IPS DF 19.7 (cell line): ENCODE measurements around the gene GADD45G.

Experiments
- DNase-seq: peaks from one replicate; pipeline ENCODE4 v3.0.0-alpha.2; 2013; ENCODE audit warnings: low read depth, low spot score

The GADD45G gene

DNA sequence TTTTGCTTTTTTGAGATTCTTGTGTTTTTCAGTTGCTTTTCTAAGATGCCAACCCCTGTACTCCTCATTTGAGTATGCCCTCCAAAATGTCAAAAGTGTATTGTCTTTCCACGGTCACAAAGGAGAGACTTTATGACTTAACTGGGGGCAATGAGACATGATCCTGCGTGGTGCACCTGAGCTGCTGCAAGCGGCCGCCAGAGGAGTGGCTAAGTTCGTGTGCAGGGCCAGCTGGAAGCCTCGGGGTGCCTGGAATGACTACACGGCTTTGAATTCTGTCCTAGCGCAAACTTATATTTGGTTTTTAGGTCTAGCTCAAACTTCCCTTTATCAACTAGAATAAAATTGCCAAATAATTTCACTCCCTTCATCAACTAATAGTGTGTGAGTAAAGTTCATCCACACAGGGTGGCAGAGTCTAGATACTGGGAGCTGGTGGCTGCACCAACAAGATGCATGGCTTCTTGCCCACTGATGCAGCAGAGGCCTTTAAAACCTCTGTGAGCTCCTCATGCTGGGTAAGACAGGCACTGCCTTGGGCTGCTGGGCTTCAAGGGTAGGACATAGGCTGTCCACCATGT lies 4.7 kb downstream of the GADD45G start:
- no peak for DNase-seq

DNA sequence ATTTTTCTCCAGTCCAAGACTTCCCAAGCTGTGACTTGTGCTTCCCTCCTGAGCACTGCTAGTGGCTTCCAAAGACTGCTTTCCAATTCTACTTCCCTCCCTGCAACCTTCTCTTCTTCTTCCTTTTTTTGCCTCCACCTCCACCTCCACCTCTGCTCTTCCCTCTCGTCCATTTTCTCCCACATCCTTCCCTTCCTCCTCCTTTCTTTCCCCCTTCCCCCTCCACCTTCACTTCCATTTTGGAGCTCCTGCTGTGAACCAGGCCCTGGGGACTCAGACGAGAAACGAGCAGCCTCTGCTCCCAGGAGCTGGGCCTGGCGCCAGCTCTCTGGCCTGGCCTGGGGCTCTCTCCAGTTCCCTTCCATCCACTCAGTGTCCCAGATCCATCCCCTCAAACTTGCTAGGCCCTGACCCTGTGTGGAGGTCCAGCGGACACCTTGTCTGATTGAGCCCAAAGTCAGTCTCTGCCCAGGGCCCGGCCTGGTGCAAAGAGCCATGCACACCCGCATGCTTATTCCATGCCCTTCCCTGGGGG lies 5.6 kb downstream of the GADD45G start:
- no peak for DNase-seq

DNA sequence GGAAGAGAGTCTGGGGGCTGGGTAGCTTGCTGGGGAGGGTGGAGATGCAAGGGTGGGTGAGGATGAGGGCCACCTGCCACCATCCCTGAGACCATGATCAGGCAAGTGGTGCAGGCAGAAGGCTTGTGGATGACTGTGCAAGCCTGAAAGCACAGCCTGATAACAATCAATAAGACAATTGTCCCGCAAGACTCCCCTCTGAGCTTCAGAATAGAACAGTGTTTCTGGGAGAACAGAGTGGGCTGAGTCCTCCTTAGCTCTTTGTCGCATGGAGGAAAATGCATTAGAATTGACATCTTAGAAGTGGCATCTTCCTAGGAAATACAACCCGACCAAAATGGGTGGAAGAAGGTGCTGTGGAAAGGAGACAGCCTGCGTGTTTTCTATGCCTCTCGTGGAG lies 6.6 kb downstream of the GADD45G start:
- no peak for DNase-seq

DNA sequence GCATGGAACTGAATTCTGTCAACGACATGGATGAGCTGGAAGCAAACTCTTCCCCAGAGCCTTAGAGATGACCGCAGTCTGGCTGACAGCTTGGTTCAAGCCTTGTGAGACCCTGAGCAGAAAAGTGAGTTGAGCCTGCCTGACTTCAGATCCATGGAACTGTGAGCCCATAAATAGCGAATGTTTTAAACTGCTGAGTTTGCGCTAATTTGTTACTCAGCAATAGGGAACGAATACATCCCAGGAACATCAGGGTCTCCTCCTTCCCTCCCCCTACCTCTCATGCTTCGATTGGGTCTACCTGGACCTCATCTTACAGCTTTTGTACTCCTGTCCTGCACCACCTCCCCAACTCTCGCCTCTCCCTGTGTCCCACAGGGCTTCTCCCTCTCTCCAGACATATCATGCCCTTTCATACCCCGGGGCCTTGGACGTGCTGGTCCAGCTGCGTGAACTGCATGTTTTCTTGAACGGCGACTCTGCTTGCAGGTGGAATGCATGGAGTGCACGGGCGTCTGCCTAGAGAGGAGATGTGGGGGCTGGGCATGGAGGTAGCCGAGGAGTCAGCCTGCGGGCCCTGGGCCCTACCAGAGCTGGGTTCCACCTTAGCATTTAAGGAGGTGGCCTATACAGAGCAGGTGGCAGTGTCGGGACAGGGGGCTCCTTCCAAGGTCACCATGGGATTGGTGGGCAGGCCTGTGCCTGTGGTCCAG lies 7.9 kb downstream of the GADD45G start:
- no peak for DNase-seq

DNA sequence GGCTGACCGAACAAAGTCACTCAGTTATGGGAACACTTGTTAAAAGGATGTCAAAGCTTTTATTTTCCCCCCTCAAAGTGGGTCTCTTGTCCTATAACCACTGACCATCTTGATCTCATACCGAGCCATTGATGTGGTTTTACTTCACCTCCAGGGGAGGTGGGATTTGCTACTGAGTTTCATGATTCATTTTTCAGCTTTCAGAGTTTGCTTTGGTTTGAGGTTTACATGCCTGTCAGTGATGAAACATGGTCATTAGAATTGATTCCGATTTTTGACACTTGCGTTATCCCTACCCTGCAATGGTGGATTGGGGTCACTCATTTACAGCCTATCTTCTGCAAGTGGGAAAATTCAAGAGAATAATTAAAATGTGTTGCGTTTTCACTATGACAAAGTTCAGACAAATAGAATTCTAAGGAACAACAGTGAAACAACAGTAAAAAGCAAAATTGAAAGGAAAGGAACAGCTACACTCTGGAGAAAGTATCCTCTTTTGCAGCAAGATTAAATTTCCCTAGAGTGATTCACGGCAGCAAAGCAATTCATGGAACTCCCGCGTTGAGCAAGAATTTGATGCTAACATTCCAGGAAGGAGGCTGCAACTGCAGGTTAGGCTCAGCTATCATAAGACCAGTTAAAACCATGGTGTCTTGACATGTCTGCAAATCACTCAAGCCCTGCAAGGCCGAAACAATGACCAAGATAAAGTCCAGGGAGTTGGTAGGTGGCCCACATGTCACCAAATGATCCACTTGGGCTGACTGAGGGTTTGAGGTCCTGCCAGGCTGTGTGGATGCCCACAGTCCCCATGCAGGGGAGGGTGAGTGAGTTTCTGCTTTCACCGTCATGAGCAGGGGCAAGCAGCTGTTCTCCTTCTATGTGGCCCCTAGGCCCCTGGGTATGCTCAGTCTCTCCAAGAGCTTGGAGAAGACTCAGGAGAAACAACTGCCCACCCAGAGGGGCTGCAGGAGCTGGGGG lies 9.4 kb downstream of the GADD45G start:
- no peak for DNase-seq

GRCh38 chr9:89615661-89616060 lies 10.8 kb downstream of the GADD45G start:
- DNase-seq = no peak

GRCh38 chr9:89616411-89616810 lies 11.6 kb downstream of the GADD45G start:
- no peak for DNase-seq

DNA sequence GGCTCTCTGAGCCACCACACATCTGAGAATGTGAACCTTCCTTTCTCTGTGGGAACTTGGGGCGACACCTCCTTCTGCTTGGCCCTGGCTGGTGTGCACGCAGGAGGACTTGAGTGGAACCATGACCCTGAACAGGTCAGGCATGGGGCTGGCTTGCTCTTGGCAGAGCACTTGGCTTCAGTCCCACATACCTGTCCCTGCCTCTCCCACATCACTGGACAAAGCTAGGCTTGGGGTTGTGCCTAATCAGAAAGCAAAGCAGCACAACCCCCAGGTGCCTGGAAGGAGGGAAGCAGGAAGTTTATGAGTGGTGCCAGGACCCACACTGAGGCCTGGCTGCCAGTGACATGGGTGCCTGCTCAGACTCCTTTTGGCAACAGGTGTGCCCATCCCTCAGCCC lies 13.2 kb downstream of the GADD45G start:
- no peak for DNase-seq

- no peak for DNase-seq
These were observed 14.2 kb downstream of the GADD45G start for GRCh38 chr9:89619019-89619418.

GRCh38 chr9:89619424-89620138 lies 14.8 kb downstream of the GADD45G start:
- no peak for DNase-seq

DNA sequence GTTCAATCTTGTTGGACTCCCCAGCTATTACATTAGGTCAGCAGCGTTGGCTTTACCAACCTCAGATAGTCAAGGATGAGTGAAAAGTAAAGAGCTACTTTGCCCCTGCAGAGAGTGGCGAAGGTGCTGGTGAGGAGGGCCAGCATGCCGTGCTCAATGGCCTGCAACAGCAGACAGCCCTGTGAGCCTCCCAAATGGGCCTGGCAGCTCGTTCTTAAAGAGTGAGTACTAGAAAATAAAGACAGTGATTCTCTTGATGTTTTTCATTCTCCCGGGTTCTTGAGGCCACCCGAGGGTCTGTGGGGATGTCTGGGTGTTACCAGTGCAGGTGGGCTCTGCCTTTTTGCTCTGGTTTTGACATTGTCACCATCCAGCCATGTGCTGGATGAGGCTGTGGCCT lies 16.2 kb downstream of the GADD45G start:
- no peak for DNase-seq

- DNase-seq = no peak
These were observed 16.9 kb downstream of the GADD45G start for GRCh38 chr9:89621676-89622075.

DNA sequence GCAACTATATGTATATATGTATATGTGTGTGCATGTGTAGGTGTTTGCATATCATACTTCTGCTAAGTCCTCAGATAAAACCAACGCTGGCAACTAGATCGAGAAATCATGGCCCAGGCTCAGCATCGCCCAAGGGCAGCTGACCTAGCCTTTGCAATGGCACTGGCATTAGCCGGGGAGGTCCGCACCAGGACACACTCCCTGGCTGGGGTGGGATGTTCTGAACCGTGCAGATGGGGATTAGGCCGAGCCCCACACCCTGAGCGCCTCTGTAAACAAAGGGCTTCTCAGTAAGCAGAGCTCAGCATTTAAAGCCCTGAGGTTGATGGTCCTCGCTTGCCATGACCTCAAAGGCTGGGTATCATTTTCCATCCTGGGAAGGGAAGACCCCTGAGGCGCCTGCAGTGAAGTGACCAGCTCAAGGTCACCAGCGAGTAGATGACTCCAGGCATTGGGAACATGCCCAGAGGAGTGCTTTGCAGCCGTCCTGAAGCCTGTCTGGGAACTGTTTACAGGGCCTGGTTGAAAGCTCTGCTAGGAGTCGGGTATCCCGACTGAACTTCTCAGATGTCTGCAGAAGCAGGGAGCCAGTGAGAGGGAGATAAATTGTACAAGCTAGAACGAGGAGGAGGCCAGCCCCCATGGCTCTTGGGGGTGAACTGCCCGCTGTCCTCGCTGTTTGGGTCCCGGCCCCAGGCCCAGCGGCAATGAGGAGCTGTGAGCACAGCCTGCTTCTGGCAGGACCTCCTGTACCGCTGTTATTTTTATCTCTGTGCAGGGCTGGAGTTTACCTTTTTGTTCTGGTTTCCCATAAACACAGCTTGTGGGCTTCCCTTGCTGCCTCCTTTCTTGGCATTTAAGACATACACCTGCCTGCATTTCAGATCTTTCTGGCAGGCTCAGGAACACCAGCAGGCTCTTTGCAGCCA lies 18.4 kb downstream of the GADD45G start:
- no peak for DNase-seq

- no peak for DNase-seq
These were observed 19.2 kb downstream of the GADD45G start for GRCh38 chr9:89623925-89624420.

GRCh38 chr9:89625721-89626687 lies 21.2 kb downstream of the GADD45G start:
- DNase-seq = no peak

GRCh38 chr9:89626741-89627265 lies 22.0 kb downstream of the GADD45G start:
- no peak for DNase-seq

GRCh38 chr9:89628601-89629000 lies 23.8 kb downstream of the GADD45G start:
- no peak for DNase-seq

DNA sequence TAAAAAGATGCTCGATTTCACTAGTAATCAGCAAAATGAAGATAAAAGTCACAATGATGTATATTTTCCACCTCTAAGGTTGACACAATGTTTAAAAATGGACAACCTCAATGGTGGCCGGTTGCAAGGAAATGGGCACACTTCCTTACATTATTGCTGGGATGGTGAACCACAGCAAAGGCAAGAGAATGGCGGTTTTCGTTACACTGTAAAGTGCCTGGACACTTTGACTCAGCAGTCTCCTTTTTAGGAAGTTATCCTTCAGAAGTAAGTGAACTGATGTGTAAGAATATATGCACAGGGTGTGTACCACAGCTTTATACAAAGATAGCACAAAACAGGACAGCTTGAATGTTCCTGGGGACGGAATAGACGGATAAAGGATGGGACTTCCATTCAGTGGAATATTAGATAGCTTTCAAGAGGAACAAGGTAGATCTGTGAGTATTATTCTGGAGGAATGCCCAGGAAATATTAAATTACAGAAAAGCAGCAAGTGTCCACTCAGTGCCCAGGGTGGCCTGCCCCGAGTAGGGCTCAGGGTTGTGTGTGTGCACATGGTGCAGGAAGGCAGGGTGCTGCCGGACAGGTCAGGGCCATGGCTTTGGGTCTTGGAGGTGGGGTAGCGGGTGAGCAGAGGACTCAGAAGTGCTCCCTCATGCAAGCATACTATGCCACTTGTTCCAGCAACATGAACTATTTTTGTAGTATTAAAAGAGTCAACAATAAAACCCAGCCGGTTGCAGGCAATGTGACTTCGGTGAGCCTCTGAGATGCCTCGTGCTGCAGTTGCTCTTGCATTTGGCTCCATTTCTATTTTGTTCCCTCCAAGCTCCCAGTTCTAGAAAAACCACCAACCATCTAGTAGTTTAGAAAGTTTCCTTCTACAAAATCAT lies 24.5 kb downstream of the GADD45G start:
- DNase-seq = no peak
